ENCODE results near the gene IRF4.

GRCh38 chr6:352896-353470 is 38.6 kb upstream of the IRF4 start:
- TF ChIP-seq, protein P1, sequence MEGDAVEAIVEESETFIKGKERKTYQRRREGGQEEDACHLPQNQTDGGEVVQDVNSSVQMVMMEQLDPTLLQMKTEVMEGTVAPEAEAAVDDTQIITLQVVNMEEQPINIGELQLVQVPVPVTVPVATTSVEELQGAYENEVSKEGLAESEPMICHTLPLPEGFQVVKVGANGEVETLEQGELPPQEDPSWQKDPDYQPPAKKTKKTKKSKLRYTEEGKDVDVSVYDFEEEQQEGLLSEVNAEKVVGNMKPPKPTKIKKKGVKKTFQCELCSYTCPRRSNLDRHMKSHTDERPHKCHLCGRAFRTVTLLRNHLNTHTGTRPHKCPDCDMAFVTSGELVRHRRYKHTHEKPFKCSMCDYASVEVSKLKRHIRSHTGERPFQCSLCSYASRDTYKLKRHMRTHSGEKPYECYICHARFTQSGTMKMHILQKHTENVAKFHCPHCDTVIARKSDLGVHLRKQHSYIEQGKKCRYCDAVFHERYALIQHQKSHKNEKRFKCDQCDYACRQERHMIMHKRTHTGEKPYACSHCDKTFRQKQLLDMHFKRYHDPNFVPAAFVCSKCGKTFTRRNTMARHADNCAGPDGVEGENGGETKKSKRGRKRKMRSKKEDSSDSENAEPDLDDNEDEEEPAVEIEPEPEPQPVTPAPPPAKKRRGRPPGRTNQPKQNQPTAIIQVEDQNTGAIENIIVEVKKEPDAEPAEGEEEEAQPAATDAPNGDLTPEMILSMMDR (IDR thresholded peaks at IDR 0.05) = no peak
- TF ChIP-seq POLR2AphosphoS5 (IDR thresholded peaks at IDR 0.05; ENCODE audit: insufficient read depth in 1 of 2, low read depth in 1 of 2) = no peak
